ENCODE results near the gene P2RX3.
"Not testable (repeated sequence)": the region's sequence is repeated elsewhere in the genome, so short reads cannot be mapped to it uniquely, and the experiment has no call there.

The P2RX3 gene

DNA sequence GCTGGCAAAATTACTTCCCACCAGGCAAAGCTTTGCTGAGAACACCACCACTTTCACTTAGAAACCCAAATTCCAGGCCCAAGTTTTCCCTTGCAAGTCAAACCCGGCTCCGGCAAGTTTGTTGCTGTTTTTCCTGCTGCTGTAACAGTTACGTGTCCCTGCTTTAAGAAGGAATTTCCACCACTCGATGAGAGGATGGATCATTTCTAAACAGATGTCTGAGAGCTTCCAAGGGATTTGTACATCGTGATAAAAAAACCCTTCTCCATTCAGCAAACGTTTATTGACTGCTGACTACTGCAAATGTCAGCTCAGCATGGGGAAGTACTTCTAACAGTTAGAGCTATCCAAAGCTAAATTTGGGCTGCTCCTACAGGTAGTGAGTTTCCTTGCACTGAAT lies 19.7 kb downstream of the P2RX3 start:
- Histone ChIP-seq H3K27me3 (ENCODE audit: low read depth, low read length) (no peaks in the 10 kb centered on the region), H3K36me3 (ENCODE audit: control insufficient read depth in 1 of 2, insufficient read depth in 2 of 2, low read length in 2 of 2) (no peaks in the 10 kb centered on the region), H3K27ac (ENCODE audit: low read length) (no peak overlapping the region), H3K4me1 (ENCODE audit: control insufficient read depth in 1 of 2, insufficient read depth in 2 of 2, low read length in 2 of 2) (no peaks in the 10 kb centered on the region), H3K4me3 (ENCODE audit: low read depth in 1 of 2, low read length in 2 of 2) (no peak overlapping the region), H3K9me3 (ENCODE audit: control insufficient read depth in 1 of 2, low read length in 2 of 2) (no peaks in the 10 kb centered on the region)

DNA sequence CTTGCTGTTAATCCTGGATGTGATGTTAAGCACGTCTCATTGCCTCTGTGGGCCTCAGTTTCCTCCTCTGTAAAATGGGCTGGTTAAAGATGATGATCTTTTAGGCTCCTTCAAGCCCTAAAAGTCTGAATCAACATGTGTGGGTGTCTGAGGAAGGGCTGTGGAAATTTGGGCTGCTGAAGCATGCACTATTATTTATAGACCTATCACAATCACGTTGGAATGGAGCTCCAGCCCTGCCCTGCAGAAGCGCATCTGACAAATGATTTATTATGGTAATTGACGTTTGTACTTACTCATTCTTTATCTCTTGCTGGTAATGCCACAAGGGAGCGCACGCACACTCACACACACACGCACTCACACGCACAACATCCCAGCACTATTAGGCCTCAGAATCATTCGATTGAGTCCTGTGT lies 20.4 kb downstream of the P2RX3 start:
- Histone ChIP-seq H3K4me1 (ENCODE audit: control insufficient read depth in 1 of 2, insufficient read depth in 2 of 2, low read length in 2 of 2) (no peaks in the 10 kb centered on the region), H3K9me3 (ENCODE audit: control insufficient read depth in 1 of 2, low read length in 2 of 2) (no peaks in the 10 kb centered on the region), H3K27ac (ENCODE audit: low read length) (no peak overlapping the region), H3K4me3 (ENCODE audit: low read depth in 1 of 2, low read length in 2 of 2) (no peak overlapping the region), H3K36me3 (ENCODE audit: control insufficient read depth in 1 of 2, insufficient read depth in 2 of 2, low read length in 2 of 2) (no peaks in the 10 kb centered on the region), H3K27me3 (ENCODE audit: low read depth, low read length) (no peaks in the 10 kb centered on the region)

- Histone ChIP-seq H3K27me3 (ENCODE audit: low read depth, low read length) (no peaks in the 10 kb centered on the region), H3K4me1 (ENCODE audit: control insufficient read depth in 1 of 2, insufficient read depth in 2 of 2, low read length in 2 of 2) (no peaks in the 10 kb centered on the region), H3K9me3 (ENCODE audit: control insufficient read depth in 1 of 2, low read length in 2 of 2) (no peaks in the 10 kb centered on the region), H3K36me3 (ENCODE audit: control insufficient read depth in 1 of 2, insufficient read depth in 2 of 2, low read length in 2 of 2) (no peaks in the 10 kb centered on the region), H3K27ac (ENCODE audit: low read length) (no peak overlapping the region), H3K4me3 (ENCODE audit: low read depth in 1 of 2, low read length in 2 of 2) (no peak overlapping the region)
Measured at GRCh38 chr11:57358991-57359390, 20.8 kb downstream of the P2RX3 start.

DNA sequence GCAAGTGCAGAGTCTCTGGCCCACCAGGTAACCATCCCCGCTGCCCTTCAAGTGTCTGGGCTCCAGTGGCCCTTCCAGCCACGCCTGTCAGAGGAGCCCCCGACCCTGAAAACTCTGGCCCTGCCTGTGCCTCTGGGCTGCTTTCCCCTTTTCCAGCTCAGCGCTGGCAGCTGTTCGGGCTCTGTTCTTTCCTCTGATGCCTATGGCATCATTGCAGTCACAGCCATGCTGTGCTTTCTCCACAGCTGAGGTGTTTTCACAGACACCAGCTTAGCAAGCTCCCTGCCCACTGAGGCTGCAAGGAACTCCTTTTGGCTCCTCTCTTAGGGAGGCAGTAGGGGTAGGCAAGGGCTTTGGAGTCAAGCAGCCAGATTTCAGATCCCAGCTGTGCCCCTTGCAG lies 21.2 kb downstream of the P2RX3 start:
- Histone ChIP-seq H3K27ac (ENCODE audit: low read length) (no peak overlapping the region), H3K4me3 (ENCODE audit: low read depth in 1 of 2, low read length in 2 of 2) (no peak overlapping the region), H3K4me1 (ENCODE audit: control insufficient read depth in 1 of 2, insufficient read depth in 2 of 2, low read length in 2 of 2) (no peaks in the 10 kb centered on the region), H3K36me3 (ENCODE audit: control insufficient read depth in 1 of 2, insufficient read depth in 2 of 2, low read length in 2 of 2) (no peaks in the 10 kb centered on the region), H3K27me3 (ENCODE audit: low read depth, low read length) (no peaks in the 10 kb centered on the region), H3K9me3 (ENCODE audit: control insufficient read depth in 1 of 2, low read length in 2 of 2) (no peaks in the 10 kb centered on the region)

- no peaks in the 10 kb centered on the region for H3K36me3 ChIP-seq (ENCODE audit: control insufficient read depth in 1 of 2, insufficient read depth in 2 of 2, low read length in 2 of 2)
- H3K27ac ChIP-seq (ENCODE audit: low read length), result no peak overlapping the region
- no peak overlapping the region for H3K4me3 ChIP-seq (ENCODE audit: low read depth in 1 of 2, low read length in 2 of 2)
- no peaks in the 10 kb centered on the region for H3K27me3 ChIP-seq (ENCODE audit: low read depth, low read length)
- no peaks in the 10 kb centered on the region for H3K9me3 ChIP-seq (ENCODE audit: control insufficient read depth in 1 of 2, low read length in 2 of 2)
- H3K4me1 ChIP-seq (ENCODE audit: control insufficient read depth in 1 of 2, insufficient read depth in 2 of 2, low read length in 2 of 2), result no peaks in the 10 kb centered on the region
Measured at GRCh38 chr11:57359896-57360690, 21.9 kb downstream of the P2RX3 start.

DNA sequence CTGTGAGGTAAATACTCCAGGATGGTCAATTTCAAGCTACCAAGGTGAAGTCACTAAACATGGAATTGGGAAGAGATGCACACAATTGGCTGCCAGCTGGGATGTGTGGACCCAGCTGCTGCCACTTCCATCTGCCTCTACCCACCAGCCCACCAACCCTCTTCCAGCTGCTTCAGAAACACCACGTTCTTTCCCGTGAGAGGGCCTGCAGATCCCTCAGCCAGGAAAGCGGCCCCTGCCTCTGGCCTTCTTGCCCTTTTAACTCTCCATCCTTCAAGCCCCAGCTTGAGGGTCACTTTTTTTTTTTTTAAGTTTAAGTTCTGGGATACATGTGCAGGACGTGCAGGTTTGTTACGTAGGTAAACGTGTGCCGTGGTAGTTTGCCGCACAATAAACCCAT lies 22.8 kb downstream of the P2RX3 start:
- no peak overlapping the region for H3K27ac ChIP-seq (ENCODE audit: low read length)
- no peaks in the 10 kb centered on the region for H3K27me3 ChIP-seq (ENCODE audit: low read depth, low read length)
- H3K9me3 ChIP-seq (ENCODE audit: control insufficient read depth in 1 of 2, low read length in 2 of 2), result no peaks in the 10 kb centered on the region
- no peaks in the 10 kb centered on the region for H3K36me3 ChIP-seq (ENCODE audit: control insufficient read depth in 1 of 2, insufficient read depth in 2 of 2, low read length in 2 of 2)
- H3K4me1 ChIP-seq (ENCODE audit: control insufficient read depth in 1 of 2, insufficient read depth in 2 of 2, low read length in 2 of 2), result no peaks in the 10 kb centered on the region
- no peak overlapping the region for H3K4me3 ChIP-seq (ENCODE audit: low read depth in 1 of 2, low read length in 2 of 2)

DNA sequence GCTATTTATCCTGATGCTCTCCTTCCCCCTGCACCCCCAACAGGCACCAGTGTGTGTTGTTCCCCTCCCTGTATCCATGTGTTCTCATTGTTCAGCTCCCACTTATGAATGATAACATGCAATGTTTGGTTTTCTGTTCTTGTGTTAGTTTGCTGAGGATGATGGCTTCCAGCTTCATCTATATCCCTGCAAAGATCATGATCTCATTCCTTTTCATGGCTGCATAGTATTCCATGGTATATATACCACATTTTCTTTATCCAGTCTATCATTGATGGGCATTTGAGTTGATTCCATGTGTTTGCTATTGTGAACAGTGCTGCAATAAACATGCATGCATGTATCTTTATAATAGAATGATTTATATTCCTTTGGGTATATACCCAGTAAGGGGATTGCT lies 23.3 kb downstream of the P2RX3 start:
- not testable (repeated sequence) for H3K4me1 ChIP-seq (ENCODE audit: control insufficient read depth in 1 of 2, insufficient read depth in 2 of 2, low read length in 2 of 2); H3K36me3 ChIP-seq (ENCODE audit: control insufficient read depth in 1 of 2, insufficient read depth in 2 of 2, low read length in 2 of 2); H3K4me3 ChIP-seq (ENCODE audit: low read depth in 1 of 2, low read length in 2 of 2); H3K27ac ChIP-seq (ENCODE audit: low read length); H3K27me3 ChIP-seq (ENCODE audit: low read depth, low read length); H3K9me3 ChIP-seq (ENCODE audit: control insufficient read depth in 1 of 2, low read length in 2 of 2)

DNA sequence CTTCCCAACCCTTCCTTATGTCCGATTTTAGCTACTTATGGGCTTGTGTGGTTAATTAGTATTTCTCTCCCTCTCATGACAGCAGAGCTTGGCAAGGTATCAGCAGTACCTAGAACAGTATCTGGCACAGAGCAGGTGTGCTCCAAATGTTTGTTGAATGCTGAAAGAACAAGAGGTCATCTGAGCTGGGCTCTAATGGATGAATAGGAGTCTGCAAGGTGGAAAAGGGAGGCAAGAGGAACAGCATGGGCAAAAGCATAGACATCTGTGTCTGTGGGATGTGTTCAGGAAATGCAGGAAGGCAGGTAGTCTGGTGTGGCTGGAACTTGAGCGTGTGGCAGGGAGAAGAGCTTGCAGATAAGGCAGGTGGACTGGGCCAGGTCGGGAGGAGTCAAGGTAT lies 23.8 kb downstream of the P2RX3 start:
- Histone ChIP-seq H3K4me3 (ENCODE audit: low read depth in 1 of 2, low read length in 2 of 2) (no peak overlapping the region), H3K27me3 (ENCODE audit: low read depth, low read length) (no peaks in the 10 kb centered on the region), H3K9me3 (ENCODE audit: control insufficient read depth in 1 of 2, low read length in 2 of 2) (no peaks in the 10 kb centered on the region), H3K36me3 (ENCODE audit: control insufficient read depth in 1 of 2, insufficient read depth in 2 of 2, low read length in 2 of 2) (no peaks in the 10 kb centered on the region), H3K27ac (ENCODE audit: low read length) (no peak overlapping the region), H3K4me1 (ENCODE audit: control insufficient read depth in 1 of 2, insufficient read depth in 2 of 2, low read length in 2 of 2) (no peaks in the 10 kb centered on the region)

GRCh38 chr11:57363131-57364080 lies 25.3 kb downstream of the P2RX3 start:
- Histone ChIP-seq H3K4me3 (ENCODE audit: low read depth in 1 of 2, low read length in 2 of 2) (no peak overlapping the region), H3K36me3 (ENCODE audit: control insufficient read depth in 1 of 2, insufficient read depth in 2 of 2, low read length in 2 of 2) (no peaks in the 10 kb centered on the region), H3K27ac (ENCODE audit: low read length) (no peak overlapping the region), H3K27me3 (ENCODE audit: low read depth, low read length) (no peaks in the 10 kb centered on the region), H3K9me3 (ENCODE audit: control insufficient read depth in 1 of 2, low read length in 2 of 2) (no peaks in the 10 kb centered on the region), H3K4me1 (ENCODE audit: control insufficient read depth in 1 of 2, insufficient read depth in 2 of 2, low read length in 2 of 2) (no peaks in the 10 kb centered on the region)

- Histone ChIP-seq H3K4me1 (ENCODE audit: control insufficient read depth in 1 of 2, insufficient read depth in 2 of 2, low read length in 2 of 2) (no peaks in the 10 kb centered on the region), H3K9me3 (ENCODE audit: control insufficient read depth in 1 of 2, low read length in 2 of 2) (no peaks in the 10 kb centered on the region), H3K27me3 (ENCODE audit: low read depth, low read length) (no peaks in the 10 kb centered on the region), H3K4me3 (ENCODE audit: low read depth in 1 of 2, low read length in 2 of 2) (no peak overlapping the region), H3K36me3 (ENCODE audit: control insufficient read depth in 1 of 2, insufficient read depth in 2 of 2, low read length in 2 of 2) (no peaks in the 10 kb centered on the region), H3K27ac (ENCODE audit: low read length) (no peak overlapping the region)
Measured at GRCh38 chr11:57364851-57365660, 26.9 kb downstream of the P2RX3 start.
